Transverse colon (tissue), 4 donors: ENCODE data around the gene SEL1L3. TPM values are rescaled to one million over a fixed set of nuclear protein-coding genes. Genes with fewer than 3 reads are reported as not detected.

Experiments used
- DNase-seq: peaks from one replicate; pipeline ENCODE4 v3.0.0-alpha.2; 2019
- H3K27ac ChIP-seq, 4 donors: fragments of 200-600 bp; sonication (generic); 2 replicates each; pipeline ENCODE4 v1.5.1; 2016 to 2018; ENCODE audit warnings: inconsistent platforms in 4 of 4
- H3K27me3 ChIP-seq: fragments of 200-600 bp; sonication (generic); 2 replicates; pipeline ENCODE4 v1.5.1; 2017; ENCODE audit warnings: inconsistent platforms
- H3K36me3 ChIP-seq, 4 donors: fragments of 200-600 bp; sonication (generic); 2 replicates each; pipeline ENCODE4 v1.5.1; 2017 to 2019; ENCODE audit warnings: inconsistent platforms in 4 of 4
- H3K4me1 ChIP-seq, 4 donors: fragments of 200-600 bp; sonication (generic); 2 replicates each; pipeline ENCODE4 v1.5.1; 2017 to 2020; ENCODE audit warnings: inconsistent platforms in 4 of 4
- H3K4me3 ChIP-seq, 4 donors: fragments of 200-600 bp; sonication (generic); 1 replicate in 1 of 4; 2 replicates in 3 of 4; pipeline versions ENCODE4 v1.5.1 to v1.6.1; 2017 to 2019; ENCODE audit warnings: inconsistent platforms in 4 of 4
- H3K9me3 ChIP-seq, 2 donors: fragments of 200-600 bp; sonication (generic); 2 replicates each; pipeline ENCODE4 v1.5.1; 2017 to 2019; ENCODE audit warnings: inconsistent platforms in 2 of 2
- CTCF ChIP-seq, 5 experiments: fragments of 200-600 bp in 3 of 5; fragments of 450-650 bp in 2 of 5; sonication (generic) in 3 of 5; IDR thresholded peaks; 1 replicate in 2 of 5; 2 replicates in 3 of 5; pipeline ENCODE4 v1.5.1; 2016 to 2017; ENCODE audit warnings: antibody characterized with exemption in 5 of 5, inconsistent platforms in 3 of 5, mild to moderate bottlenecking in 2 of 5, moderate library complexity in 1 of 5
- EP300 ChIP-seq: sonication (generic); formaldehyde crosslinking; IDR thresholded peaks from one replicate; pipeline ENCODE4 v1.6.1; 2017; ENCODE audit warnings: antibody characterized with exemption, low read depth
- POLR2A ChIP-seq: fragments of 450-650 bp; IDR thresholded peaks from one replicate; pipeline ENCODE4 v1.6.1; 2016; ENCODE audit warnings: antibody characterized with exemption, mild to moderate bottlenecking, moderate library complexity
- POLR2AphosphoS5 ChIP-seq, 3 donors: sonication (generic); formaldehyde crosslinking; IDR thresholded peaks; one replicate each; pipeline ENCODE4 v1.6.1; 2016; ENCODE audit warnings: antibody characterized with exemption in 3 of 3
- WGBS, 2 donors: methylation state at CpG; one replicate each; pipeline ENCODE4 v1.1.5; 2018; ENCODE audit warnings: low coverage in 1 of 2; 5-methylcytosine and 5-hydroxymethylcytosine counted together
- in situ Hi-C, 4 donors: fragments of 200-750 bp; cut with MboI; loops; one replicate each; pipeline versions ENCODE4 v1.15.0 to v1.15.1; 2017; ENCODE audit warnings: low sequenced_read_pairs in 3 of 4, low pct_ligation_motif_present in 1 of 4, low pct_unique_long_range_greater_than_20kb in 1 of 4
- intact Hi-C: fragments of 100-400 bp; cut with DNase I; formaldehyde crosslinking; loops from one replicate; pipeline ENCODE4 v1.15.1; 2023; ENCODE audit warnings: low total_unique reads
- small RNA-seq, 4 donors: library from RNA; depleted of rRNA; stranded (forward); fragments of <200 nt; gene quantifications; one replicate each; pipeline ENCODE3, GENCODE V24; 2016
- total RNA-seq, 4 donors: library from RNA; depleted of rRNA; stranded (reverse); fragments of >200 nt; gene quantifications; one replicate each; pipeline ENCODE4 v1.1.0, GENCODE V29; 2016

The SEL1L3 gene
- total RNA-seq, 4 donors from 2014 or later = 51.3 to 128 (median 98.3) TPM

DNA sequence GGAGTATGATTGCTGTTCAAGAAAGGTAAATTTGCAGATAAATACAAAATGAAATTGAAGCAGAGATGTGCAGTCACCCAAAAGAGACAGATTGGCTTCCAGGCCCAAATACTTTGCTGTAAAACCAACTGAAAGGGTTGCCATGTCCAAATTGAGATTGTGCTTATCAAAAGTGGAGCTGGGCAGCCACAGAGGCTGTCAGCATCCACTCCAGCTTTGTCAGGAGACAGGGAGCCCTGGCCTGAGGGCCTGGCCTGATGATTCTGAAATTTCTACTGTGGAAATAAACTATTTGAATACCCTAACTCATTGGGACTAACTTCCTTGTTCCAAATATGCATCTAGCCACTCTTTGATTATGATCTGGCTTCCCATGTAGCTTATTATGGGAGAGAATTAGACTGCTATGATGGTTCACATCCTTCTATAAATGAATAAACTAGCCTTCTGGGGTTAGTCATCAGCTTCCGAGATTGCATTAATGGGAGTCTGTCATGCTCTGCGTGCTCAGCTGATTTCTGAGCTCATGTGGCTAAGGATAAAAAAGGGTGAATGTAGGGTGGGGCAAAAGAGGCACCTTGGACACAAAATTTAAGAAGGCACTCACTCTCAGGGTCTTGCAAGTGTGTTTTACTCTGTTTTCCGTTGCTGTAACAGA is 158.9 kb downstream of the SEL1L3 start:
- Histone ChIP-seq H3K4me1 (peaks cover 0 to 6% (median 3%) of the 10 kb centered on the region in 4 donors), H3K36me3 (no peaks in the 10 kb centered on the region), H3K4me3 (no peak overlapping the region), H3K27ac (no peak overlapping the region), H3K9me3 (no peaks in the 10 kb centered on the region), H3K27me3 (no peaks in the 10 kb centered on the region)
- intact Hi-C loops (no loop called here), in situ Hi-C loops (no loop called here)
- TF ChIP-seq POLR2A (no peak), EP300 (no peak), CTCF (IDR thresholded peaks at IDR 0.05) (no peak), POLR2AphosphoS5 (IDR thresholded peaks at IDR 0.05) (no peak)
- DNase-seq = no peak
- 61 to 85% methylated on average over 3 of the region's 3 CpGs for WGBS, 2 donors

GRCh38 chr4:25702848-25703247 is 159.9 kb downstream of the SEL1L3 start:
- no peaks in the 10 kb centered on the region for H3K9me3 ChIP-seq
- no peak overlapping the region for H3K27ac ChIP-seq
- H3K36me3 ChIP-seq = no peaks in the 10 kb centered on the region
- intact Hi-C loops (no loop called here), in situ Hi-C loops (no loop called here)
- WGBS, 2 donors = 71 to 73% methylated on average over 4 to 5 of the region's 5 CpGs
- H3K4me1 ChIP-seq = peaks cover 0 to 6% (median 3%) of the 10 kb centered on the region in 4 donors
- H3K4me3 ChIP-seq = no peak overlapping the region
- no peak for DNase-seq
- no peak for TF ChIP-seq POLR2AphosphoS5 (IDR thresholded peaks at IDR 0.05)
- TF ChIP-seq CTCF (IDR thresholded peaks at IDR 0.05) = no peak
- no peak for TF ChIP-seq EP300
- TF ChIP-seq POLR2A = no peak
- no peaks in the 10 kb centered on the region for H3K27me3 ChIP-seq

- in situ Hi-C loops (no loop called here), intact Hi-C loops (no loop called here)
- peaks cover 0 to 6% (median 3%) of the 10 kb centered on the region in 4 donors for H3K4me1 ChIP-seq
- WGBS, 2 donors = 91 to 92% methylated on average over 4 of the region's 4 CpGs
- H3K27ac ChIP-seq = no peak overlapping the region
- no peak overlapping the region for H3K4me3 ChIP-seq
- no peaks in the 10 kb centered on the region for H3K27me3 ChIP-seq
- no peaks in the 10 kb centered on the region for H3K36me3 ChIP-seq
- TF ChIP-seq POLR2AphosphoS5 (IDR thresholded peaks at IDR 0.05) (no peak), EP300 (no peak), CTCF (IDR thresholded peaks at IDR 0.05) (no peak), POLR2A (no peak)
- no peak for DNase-seq
- H3K9me3 ChIP-seq = no peaks in the 10 kb centered on the region
These were observed 162.1 kb downstream of the SEL1L3 start for GRCh38 chr4:25700661-25701060.

DNA sequence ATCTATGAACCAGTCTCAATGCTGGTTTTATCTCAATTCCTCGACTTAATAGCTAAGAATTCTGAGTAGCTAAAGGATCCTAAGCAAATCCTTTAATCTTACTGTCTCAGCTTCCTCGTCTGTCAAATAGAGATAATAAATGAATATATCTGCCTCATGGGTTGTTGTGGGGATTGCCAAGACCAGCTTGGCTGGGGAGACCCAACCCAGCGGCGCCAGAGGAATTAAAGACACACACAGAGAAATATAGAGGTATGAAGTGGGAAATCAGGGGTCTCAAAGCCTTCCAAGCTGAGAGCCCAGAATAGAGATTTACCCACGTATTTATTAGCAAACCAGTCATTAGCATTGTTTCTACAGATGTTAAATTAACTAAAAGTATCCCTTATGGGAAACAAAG is 165.3 kb downstream of the SEL1L3 start:
- 85 to 94% methylated on average over 5 of the region's 5 CpGs for WGBS, 2 donors
- H3K27ac ChIP-seq = no peak overlapping the region
- in situ Hi-C loops (no loop called here), intact Hi-C loops (no loop called here)
- H3K4me1 ChIP-seq = no peaks in the 10 kb centered on the region
- TF ChIP-seq POLR2AphosphoS5 (IDR thresholded peaks at IDR 0.05) (no peak), CTCF (IDR thresholded peaks at IDR 0.05) (no peak), POLR2A (no peak), EP300 (no peak)
- no peak for DNase-seq
- H3K9me3 ChIP-seq = no peaks in the 10 kb centered on the region
- H3K27me3 ChIP-seq = no peaks in the 10 kb centered on the region
- H3K36me3 ChIP-seq = no peaks in the 10 kb centered on the region
- H3K4me3 ChIP-seq = no peak overlapping the region

Small RNA genes lying within 50 kb of the gene (small RNA-seq; reads per million reads assigned to genes)
- 0 reads per million in 4 donors for gene MTND4LP22

Other genes with a start within 250 kb of the SEL1L3 start
- gene SLC34A2, start 207.1 kb downstream of the SEL1L3 start, total RNA-seq = not detected
- gene SMIM20, start 51.2 kb upstream of the SEL1L3 start, total RNA-seq = 10 to 100 TPM in 2 of 4 donors, 1 to 10 TPM in 2; 1.8 to 46.8 (median 16.4) TPM